Muscle layer of colon (tissue), 2 donors: ENCODE measurements around the gene ZNF513.

Experiments
- H3K27ac ChIP-seq: one replicate; pipeline ENCODE4 v1.7.0; 2013; ENCODE audit warnings: low read depth, mild to moderate bottlenecking, low read length, moderate library complexity
- H3K27me3 ChIP-seq, 2 donors: one replicate each; pipeline ENCODE4 v1.7.0; 2013; ENCODE audit warnings: low read length in 2 of 2, mild to moderate bottlenecking in 2 of 2; ENCODE audit not compliant: insufficient read depth in 2 of 2, control insufficient read depth in 1 of 2
- H3K36me3 ChIP-seq: one replicate; pipeline ENCODE4 v1.7.0; 2013; ENCODE audit warnings: mild to moderate bottlenecking, low read length; ENCODE audit not compliant: insufficient read depth
- H3K4me1 ChIP-seq: one replicate; pipeline ENCODE4 v1.7.0; 2013; ENCODE audit warnings: mild to moderate bottlenecking, low read length; ENCODE audit not compliant: insufficient read depth
- H3K4me3 ChIP-seq, 2 donors: one replicate each; pipeline ENCODE4 v1.7.0; 2013; ENCODE audit warnings: low read length in 2 of 2, low read depth in 1 of 2, mild to moderate bottlenecking in 1 of 2, moderate library complexity in 1 of 2
- H3K9ac ChIP-seq: one replicate; pipeline ENCODE4 v1.7.0; 2013; ENCODE audit warnings: low read length
- H3K9me3 ChIP-seq: one replicate; pipeline ENCODE4 v1.7.0; 2013; ENCODE audit warnings: mild to moderate bottlenecking, low read length
- donor health status: abdominal sarcoma.
- donor health status: Adenocarcinoma of cecum.

The ZNF513 gene

DNA sequence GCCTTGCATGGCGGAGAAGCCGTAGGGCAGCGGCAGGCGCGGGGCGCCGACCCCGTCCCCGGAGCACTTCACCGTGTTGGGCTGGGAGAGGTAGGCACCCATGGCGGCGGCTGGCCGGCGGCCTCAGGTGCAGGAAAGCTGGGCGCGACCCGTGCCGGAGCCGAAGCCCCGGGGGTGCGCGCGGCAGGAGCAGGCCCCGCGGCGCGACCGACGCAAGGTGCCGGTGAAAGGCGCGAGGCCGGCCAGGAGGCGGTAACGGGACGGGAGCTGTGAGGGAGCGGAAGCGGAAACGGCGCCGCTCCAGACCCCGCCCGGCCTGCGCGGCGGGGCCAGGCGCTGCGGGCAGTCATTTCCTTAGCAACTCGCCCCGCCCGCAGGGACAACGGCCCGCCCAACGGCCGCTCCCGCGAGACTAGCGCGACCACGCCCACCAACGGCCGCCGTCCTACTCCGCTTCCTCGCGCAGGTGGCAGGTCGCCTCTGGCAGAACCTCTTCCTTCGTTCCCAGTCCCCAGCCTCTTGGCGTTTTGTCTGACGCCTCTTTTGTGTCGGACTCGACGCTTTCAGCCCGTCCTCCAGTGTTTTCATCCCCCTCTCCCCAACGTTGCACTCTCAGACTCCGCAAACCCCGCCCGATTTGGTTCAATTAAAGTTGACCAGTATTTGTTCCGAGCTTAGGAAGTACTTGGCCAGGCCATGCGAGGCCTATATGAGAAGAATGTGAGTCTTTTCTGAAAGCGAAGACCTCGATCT lies 29.0 kb upstream of the ZNF513 start, which contains the start of gene PPM1G:
PPM1G (minus strand) TSS at position 271 of the 753 bp plus-strand sequence; CDS start at position 102, 169 bp downstream.
- Histone ChIP-seq H3K27ac (peak within 1 kb of the TSS; percentile 72), H3K36me3 (no peaks in the 10 kb centered on the region), H3K27me3 (no peaks in the 10 kb centered on the region), H3K9me3 (no peaks in the 10 kb centered on the region), H3K9ac (peak within 1 kb of the TSS; percentile 86), H3K4me1 (peaks cover 18% of the 10 kb centered on the region), H3K4me3 (peak within 1 kb of the TSS; percentile 47 to 72)

- Histone ChIP-seq H3K27me3 (no peaks in the 10 kb centered on the region), H3K9me3 (no peaks in the 10 kb centered on the region), H3K9ac (peak overlapping the region; percentile 71), H3K36me3 (no peaks in the 10 kb centered on the region), H3K27ac (peak overlapping the region; percentile 46), H3K4me3 (peak overlapping the region; percentile 47 to 72), H3K4me1 (peaks cover 18% of the 10 kb centered on the region)
Measured at GRCh38 chr2:27408601-27409320, 28.2 kb upstream of the ZNF513 start.

- Histone ChIP-seq H3K4me1 (peaks cover 18% of the 10 kb centered on the region), H3K36me3 (no peaks in the 10 kb centered on the region), H3K9ac (peak overlapping the region; percentile 66), H3K27me3 (no peaks in the 10 kb centered on the region), H3K27ac (no peak overlapping the region), H3K9me3 (no peaks in the 10 kb centered on the region), H3K4me3 (peak overlapping the region in 1 of 2 donors; percentile 72)
Measured at GRCh38 chr2:27407798-27408491, 27.4 kb upstream of the ZNF513 start.

- Histone ChIP-seq H3K27ac (no peak overlapping the region), H3K4me3 (no peak overlapping the region), H3K9me3 (no peaks in the 10 kb centered on the region), H3K9ac (no peak overlapping the region), H3K27me3 (no peaks in the 10 kb centered on the region), H3K36me3 (no peaks in the 10 kb centered on the region), H3K4me1 (no peaks in the 10 kb centered on the region)
Measured at GRCh38 chr2:27400348-27401135, 20.0 kb upstream of the ZNF513 start.

GRCh38 chr2:27398962-27399361 lies 18.4 kb upstream of the ZNF513 start:
- no peaks in the 10 kb centered on the region for H3K36me3 ChIP-seq
- no peak overlapping the region for H3K27ac ChIP-seq
- no peak overlapping the region for H3K4me3 ChIP-seq
- H3K9me3 ChIP-seq = no peaks in the 10 kb centered on the region
- no peaks in the 10 kb centered on the region for H3K4me1 ChIP-seq
- H3K27me3 ChIP-seq = no peaks in the 10 kb centered on the region
- no peak overlapping the region for H3K9ac ChIP-seq

GRCh38 chr2:27393225-27393624 lies 12.7 kb upstream of the ZNF513 start:
- no peaks in the 10 kb centered on the region for H3K27me3 ChIP-seq
- H3K4me1 ChIP-seq = no peaks in the 10 kb centered on the region
- no peak overlapping the region for H3K27ac ChIP-seq
- no peaks in the 10 kb centered on the region for H3K9me3 ChIP-seq
- H3K4me3 ChIP-seq = no peak overlapping the region
- H3K36me3 ChIP-seq = no peaks in the 10 kb centered on the region
- H3K9ac ChIP-seq = no peak overlapping the region

DNA sequence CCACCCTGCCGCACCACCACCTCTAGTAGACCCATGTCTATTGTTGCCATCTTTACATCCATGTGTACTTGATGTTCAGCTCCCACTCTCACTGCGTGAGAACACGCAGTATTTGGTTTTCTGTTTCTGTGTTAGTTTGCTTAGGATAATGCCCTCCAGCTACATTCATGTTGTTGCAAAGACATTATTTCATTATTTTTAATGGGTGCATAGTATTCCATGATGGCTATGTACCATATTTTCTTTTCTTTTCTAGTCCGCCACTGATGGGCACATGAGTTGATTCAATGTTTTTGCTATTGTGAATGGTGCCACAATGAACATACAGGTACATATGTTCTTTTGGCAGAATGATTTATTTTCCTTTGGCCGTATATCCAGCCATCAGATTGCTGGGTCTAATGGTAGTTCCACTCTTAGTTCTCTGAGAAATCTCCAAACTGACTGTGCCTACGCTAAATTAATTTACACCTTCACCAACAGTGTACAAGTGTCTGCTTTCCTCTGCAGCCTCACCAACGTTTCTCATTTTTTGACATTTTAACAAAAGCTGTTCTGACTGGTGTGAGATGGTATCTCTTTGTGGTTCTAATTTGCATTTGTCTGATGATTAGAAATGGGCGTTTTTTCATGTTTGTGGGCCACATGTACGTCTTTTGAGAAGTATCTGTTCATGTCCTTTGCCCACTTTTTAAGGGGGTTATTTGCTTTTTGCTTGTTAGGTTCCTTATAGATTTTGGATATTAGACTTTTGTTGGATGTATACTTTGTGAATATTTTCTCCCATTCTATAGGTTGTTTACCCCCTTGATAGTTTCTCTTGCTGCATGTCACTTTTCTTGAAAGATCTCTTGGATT lies 10.5 kb upstream of the ZNF513 start:
- H3K9me3 ChIP-seq = no peaks in the 10 kb centered on the region
- no peak overlapping the region for H3K9ac ChIP-seq
- H3K36me3 ChIP-seq = peaks cover 5% of the 10 kb centered on the region
- no peaks in the 10 kb centered on the region for H3K27me3 ChIP-seq
- no peaks in the 10 kb centered on the region for H3K4me1 ChIP-seq
- no peak overlapping the region for H3K4me3 ChIP-seq
- no peak overlapping the region for H3K27ac ChIP-seq

DNA sequence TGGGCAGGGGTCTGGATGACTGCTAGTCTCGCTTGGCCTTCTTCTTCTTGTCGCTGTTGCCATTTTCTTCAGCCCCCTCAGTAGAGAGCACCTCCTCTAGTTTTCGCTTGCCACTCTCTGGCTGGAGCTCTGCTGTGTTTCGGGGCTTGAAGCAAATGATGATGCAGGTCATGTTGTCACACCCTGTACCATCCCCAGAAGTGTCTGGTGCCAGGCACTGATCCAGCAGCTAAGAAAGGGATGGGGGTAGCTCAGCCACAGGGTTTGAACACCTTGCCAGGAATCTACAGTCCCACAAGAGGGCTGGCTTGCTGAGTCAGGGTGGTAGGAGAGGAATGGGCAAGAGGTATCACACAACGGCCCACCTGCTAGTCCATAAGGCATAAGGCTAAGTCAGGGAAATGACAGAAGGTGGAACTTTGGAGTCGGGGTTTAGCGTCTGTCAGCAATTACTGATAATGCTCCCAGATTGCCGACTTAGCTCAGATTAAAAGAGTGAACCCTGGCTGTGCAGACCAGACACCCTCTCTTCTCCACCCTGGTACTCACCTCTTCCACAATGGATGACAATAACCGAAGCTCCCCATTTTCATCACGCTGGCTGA lies 1.1 kb upstream of the ZNF513 start:
- Histone ChIP-seq H3K4me3 (peak overlapping the region in 1 of 2 donors; percentile 52), H3K9me3 (no peaks in the 10 kb centered on the region), H3K9ac (peak overlapping the region; percentile 9), H3K27me3 (no peaks in the 10 kb centered on the region), H3K36me3 (peaks cover 60% of the 10 kb centered on the region), H3K27ac (peak overlapping the region; percentile 77), H3K4me1 (peaks cover 15% of the 10 kb centered on the region)

- no peaks in the 10 kb centered on the region for H3K9me3 ChIP-seq
- H3K27ac ChIP-seq = peak overlapping the region; percentile 77
- H3K36me3 ChIP-seq = peaks cover 63% of the 10 kb centered on the region
- peak overlapping the region; percentile 47 to 84 for H3K4me3 ChIP-seq
- H3K4me1 ChIP-seq = peaks cover 15% of the 10 kb centered on the region
- H3K9ac ChIP-seq = peak overlapping the region; percentile 86
- no peaks in the 10 kb centered on the region for H3K27me3 ChIP-seq
Measured at GRCh38 chr2:27379836-27380625, 503 bp downstream of the ZNF513 start.
